ENCODE data around the gene BUD23. TPM values are rescaled to one million over a fixed set of nuclear protein-coding genes. Genes with fewer than 3 reads are reported as not detected.

The BUD23 gene
- total RNA-seq, 1 experiment from 2014 or later, result 73.5 TPM

- Mint-ChIP-seq H3K4me3 (ENCODE audit: low read depth, unreplicated experiment) (peak overlapping the region; percentile 55), H3K9me3 (ENCODE audit: low read depth, unreplicated experiment) (no peaks in the 10 kb centered on the region), H3K36me3 (ENCODE audit: insufficient read depth, unreplicated experiment) (no peaks in the 10 kb centered on the region), H3K27me3 (ENCODE audit: unreplicated experiment) (peaks cover 54% of the 10 kb centered on the region), H3K4me1 (ENCODE audit: low read depth, unreplicated experiment) (peaks cover 6% of the 10 kb centered on the region), H3K27ac (ENCODE audit: unreplicated experiment) (no peak overlapping the region)
- no peak for TF ChIP-seq CTCF (IDR thresholded peaks at IDR 0.05; ENCODE audit: unreplicated experiment)
- CTCF ChIA-PET, result no interaction called here
- DNase-seq, result no peak
- BruUV-seq (replicated peaks), result no TSS peak
- intact Hi-C loops (cut with micrococcal nuclease; ENCODE audit: unreplicated experiment), result no loop called here
Observed at GRCh38 chr7:73647725-73648592, 35.4 kb upstream of the BUD23 start.

GRCh38 chr7:73648593-73649332 lies 34.6 kb upstream of the BUD23 start:
- intact Hi-C loops (cut with micrococcal nuclease; ENCODE audit: unreplicated experiment), result no loop called here
- Mint-ChIP-seq H3K4me3 (ENCODE audit: low read depth, unreplicated experiment) (peak overlapping the region; percentile 55), H3K27ac (ENCODE audit: unreplicated experiment) (no peak overlapping the region), H3K9me3 (ENCODE audit: low read depth, unreplicated experiment) (no peaks in the 10 kb centered on the region), H3K4me1 (ENCODE audit: low read depth, unreplicated experiment) (peaks cover 8% of the 10 kb centered on the region), H3K27me3 (ENCODE audit: unreplicated experiment) (peaks cover 54% of the 10 kb centered on the region), H3K36me3 (ENCODE audit: insufficient read depth, unreplicated experiment) (no peaks in the 10 kb centered on the region)
- DNase-seq, result no peak
- BruUV-seq (replicated peaks), result no TSS peak
- no peak for TF ChIP-seq CTCF (IDR thresholded peaks at IDR 0.05; ENCODE audit: unreplicated experiment)
- CTCF ChIA-PET, result interaction anchor here (1.0 kb wide), 1 partner anchor 27 kb away, joined by 5 read pairs; no protein-coding TSS in a partner anchor

GRCh38 chr7:73649576-73649975 lies 33.8 kb upstream of the BUD23 start:
- no peak overlapping the region for H3K4me3 Mint-ChIP-seq (ENCODE audit: low read depth, unreplicated experiment)
- H3K27ac Mint-ChIP-seq (ENCODE audit: unreplicated experiment), result no peak overlapping the region
- peaks cover 54% of the 10 kb centered on the region for H3K27me3 Mint-ChIP-seq (ENCODE audit: unreplicated experiment)
- DNase-seq, result no peak
- CTCF ChIA-PET, result interaction anchor here (1.0 kb wide), 1 partner anchor 28 kb away, joined by 5 read pairs; no protein-coding TSS in a partner anchor
- intact Hi-C loops (cut with micrococcal nuclease; ENCODE audit: unreplicated experiment), result no loop called here
- no peaks in the 10 kb centered on the region for H3K36me3 Mint-ChIP-seq (ENCODE audit: insufficient read depth, unreplicated experiment)
- peaks cover 8% of the 10 kb centered on the region for H3K4me1 Mint-ChIP-seq (ENCODE audit: low read depth, unreplicated experiment)
- TF ChIP-seq CTCF (IDR thresholded peaks at IDR 0.05; ENCODE audit: unreplicated experiment), result no peak
- BruUV-seq (replicated peaks), result no TSS peak
- H3K9me3 Mint-ChIP-seq (ENCODE audit: low read depth, unreplicated experiment), result no peaks in the 10 kb centered on the region

- CTCF ChIA-PET, result no interaction called here
- no TSS peak for BruUV-seq (replicated peaks)
- no peak for TF ChIP-seq CTCF (IDR thresholded peaks at IDR 0.05; ENCODE audit: unreplicated experiment)
- no peak for DNase-seq
- Mint-ChIP-seq H3K9me3 (ENCODE audit: low read depth, unreplicated experiment) (no peaks in the 10 kb centered on the region), H3K4me3 (ENCODE audit: low read depth, unreplicated experiment) (no peak overlapping the region), H3K36me3 (ENCODE audit: insufficient read depth, unreplicated experiment) (no peaks in the 10 kb centered on the region), H3K27ac (ENCODE audit: unreplicated experiment) (no peak overlapping the region), H3K4me1 (ENCODE audit: low read depth, unreplicated experiment) (peaks cover 8% of the 10 kb centered on the region), H3K27me3 (ENCODE audit: unreplicated experiment) (peaks cover 51% of the 10 kb centered on the region)
- intact Hi-C loops (cut with micrococcal nuclease; ENCODE audit: unreplicated experiment), result no loop called here
Observed at GRCh38 chr7:73650524-73650923, 32.9 kb upstream of the BUD23 start.
